ENCODE data around the gene ABHD6. TPM values are rescaled to one million over a fixed set of nuclear protein-coding genes. Genes with fewer than 3 reads are reported as not detected.

ABHD6 gene
- total RNA-seq, 4 donors from 2014 or later: 18.8 to 29.7 (median 19.5) TPM

DNA sequence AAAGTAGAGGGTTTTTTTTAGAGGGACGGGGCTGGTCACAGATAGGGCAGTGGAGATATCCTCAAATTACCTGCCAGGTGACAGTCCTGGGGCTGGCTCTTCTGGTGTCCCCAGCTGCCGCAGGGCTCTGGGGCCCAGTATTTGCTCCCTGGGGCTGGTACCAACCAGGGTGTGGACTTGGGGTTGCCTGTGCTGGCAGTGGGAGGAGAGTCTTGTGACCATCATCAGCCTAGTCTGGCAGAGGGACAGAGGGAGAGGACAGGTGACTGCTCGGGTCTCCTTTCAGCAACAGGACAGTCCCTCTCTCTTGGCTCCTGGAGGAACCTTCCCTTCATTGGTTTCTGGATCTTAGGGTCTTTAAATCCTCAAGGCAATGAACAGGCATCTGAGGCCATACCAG lies 60.6 kb downstream of the ABHD6 start:
- TF ChIP-seq EP300 (IDR thresholded peaks at IDR 0.05): no peak
- TF ChIP-seq, protein P1, sequence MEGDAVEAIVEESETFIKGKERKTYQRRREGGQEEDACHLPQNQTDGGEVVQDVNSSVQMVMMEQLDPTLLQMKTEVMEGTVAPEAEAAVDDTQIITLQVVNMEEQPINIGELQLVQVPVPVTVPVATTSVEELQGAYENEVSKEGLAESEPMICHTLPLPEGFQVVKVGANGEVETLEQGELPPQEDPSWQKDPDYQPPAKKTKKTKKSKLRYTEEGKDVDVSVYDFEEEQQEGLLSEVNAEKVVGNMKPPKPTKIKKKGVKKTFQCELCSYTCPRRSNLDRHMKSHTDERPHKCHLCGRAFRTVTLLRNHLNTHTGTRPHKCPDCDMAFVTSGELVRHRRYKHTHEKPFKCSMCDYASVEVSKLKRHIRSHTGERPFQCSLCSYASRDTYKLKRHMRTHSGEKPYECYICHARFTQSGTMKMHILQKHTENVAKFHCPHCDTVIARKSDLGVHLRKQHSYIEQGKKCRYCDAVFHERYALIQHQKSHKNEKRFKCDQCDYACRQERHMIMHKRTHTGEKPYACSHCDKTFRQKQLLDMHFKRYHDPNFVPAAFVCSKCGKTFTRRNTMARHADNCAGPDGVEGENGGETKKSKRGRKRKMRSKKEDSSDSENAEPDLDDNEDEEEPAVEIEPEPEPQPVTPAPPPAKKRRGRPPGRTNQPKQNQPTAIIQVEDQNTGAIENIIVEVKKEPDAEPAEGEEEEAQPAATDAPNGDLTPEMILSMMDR (IDR thresholded peaks at IDR 0.05): no peak
- TF ChIP-seq POLR2A (IDR thresholded peaks at IDR 0.05): no peak
- H3K9me3 ChIP-seq: no peaks in the 10 kb centered on the region
- no peak overlapping the region for H3K4me3 ChIP-seq
- WGBS, 2 donors: 60 to 71% methylated on average over 3 of the region's 3 CpGs
- no peaks in the 10 kb centered on the region for H3K4me1 ChIP-seq
- H3K27me3 ChIP-seq: no peaks in the 10 kb centered on the region
- H3K36me3 ChIP-seq: peaks cover 0 to 19% (median 0%) of the 10 kb centered on the region in 3 donors
- no peak for DNase-seq (ENCODE audit: low spot score in 2 of 2)
- no peak overlapping the region for H3K27ac ChIP-seq

DNA sequence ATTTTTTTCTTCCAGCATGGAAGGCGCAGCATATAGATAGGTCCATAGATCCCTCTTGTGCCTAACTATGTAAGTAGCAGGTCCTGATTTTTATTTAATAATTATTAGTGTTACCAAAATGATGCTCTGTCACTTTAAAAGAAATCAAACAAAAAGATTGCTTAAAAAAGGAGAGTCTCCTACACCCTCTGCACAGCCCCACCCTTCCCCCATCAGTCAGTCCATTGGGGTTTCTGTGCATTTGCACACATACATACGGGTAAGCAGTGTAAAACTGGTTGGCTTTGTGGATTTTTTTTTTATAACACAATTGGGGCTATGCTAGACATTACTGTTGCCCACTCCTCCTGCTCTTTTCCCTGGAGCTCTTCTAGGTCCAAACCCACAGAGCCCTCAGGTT lies 61.5 kb downstream of the ABHD6 start:
- 48 to 53% methylated on average over 2 of the region's 2 CpGs for WGBS, 2 donors
- Histone ChIP-seq H3K27me3 (no peaks in the 10 kb centered on the region), H3K27ac (no peak overlapping the region), H3K9me3 (no peaks in the 10 kb centered on the region), H3K36me3 (peaks cover 0 to 11% (median 0%) of the 10 kb centered on the region in 3 donors), H3K4me1 (no peaks in the 10 kb centered on the region), H3K4me3 (no peak overlapping the region)
- no peak for DNase-seq (ENCODE audit: low spot score in 2 of 2)
- TF ChIP-seq, protein P1 (IDR thresholded peaks at IDR 0.05): no peak
- TF ChIP-seq EP300 (IDR thresholded peaks at IDR 0.05) (no peak), POLR2A (IDR thresholded peaks at IDR 0.05) (no peak)

DNA sequence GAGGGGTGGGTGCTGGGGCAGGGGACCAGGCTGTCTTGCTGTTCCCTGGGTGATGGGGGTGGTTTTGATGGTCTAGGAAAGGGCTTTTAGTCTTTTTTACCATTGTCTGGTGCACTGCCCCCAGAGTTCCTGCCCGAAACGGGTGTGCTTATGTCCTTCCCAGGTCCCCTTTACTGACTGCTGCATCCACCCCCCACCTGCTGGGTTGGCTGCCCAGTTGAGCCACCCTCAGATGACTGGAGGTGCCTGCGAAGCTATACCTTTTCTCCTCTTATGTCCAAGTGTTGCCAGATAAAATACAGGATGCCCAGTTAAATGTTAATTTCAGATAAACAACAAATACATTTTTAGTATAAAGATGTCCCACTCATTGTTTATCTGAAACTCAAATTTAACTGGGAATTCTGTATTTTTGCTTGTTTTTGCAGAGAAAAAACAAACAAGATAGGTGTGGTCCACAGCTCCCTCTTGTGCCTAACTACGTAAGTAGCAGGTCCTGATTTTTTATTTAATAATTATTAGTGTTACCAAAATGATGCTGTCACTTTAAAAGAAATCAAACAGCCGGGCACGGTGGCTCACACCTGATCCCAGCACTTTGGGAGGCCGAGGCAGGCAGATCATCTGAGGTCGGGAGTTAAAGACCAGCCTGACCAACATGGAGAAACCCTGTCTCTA lies 62.4 kb downstream of the ABHD6 start:
- no peaks in the 10 kb centered on the region for H3K27me3 ChIP-seq
- 11 to 15% methylated on average over 8 of the region's 8 CpGs for WGBS, 2 donors

DNA sequence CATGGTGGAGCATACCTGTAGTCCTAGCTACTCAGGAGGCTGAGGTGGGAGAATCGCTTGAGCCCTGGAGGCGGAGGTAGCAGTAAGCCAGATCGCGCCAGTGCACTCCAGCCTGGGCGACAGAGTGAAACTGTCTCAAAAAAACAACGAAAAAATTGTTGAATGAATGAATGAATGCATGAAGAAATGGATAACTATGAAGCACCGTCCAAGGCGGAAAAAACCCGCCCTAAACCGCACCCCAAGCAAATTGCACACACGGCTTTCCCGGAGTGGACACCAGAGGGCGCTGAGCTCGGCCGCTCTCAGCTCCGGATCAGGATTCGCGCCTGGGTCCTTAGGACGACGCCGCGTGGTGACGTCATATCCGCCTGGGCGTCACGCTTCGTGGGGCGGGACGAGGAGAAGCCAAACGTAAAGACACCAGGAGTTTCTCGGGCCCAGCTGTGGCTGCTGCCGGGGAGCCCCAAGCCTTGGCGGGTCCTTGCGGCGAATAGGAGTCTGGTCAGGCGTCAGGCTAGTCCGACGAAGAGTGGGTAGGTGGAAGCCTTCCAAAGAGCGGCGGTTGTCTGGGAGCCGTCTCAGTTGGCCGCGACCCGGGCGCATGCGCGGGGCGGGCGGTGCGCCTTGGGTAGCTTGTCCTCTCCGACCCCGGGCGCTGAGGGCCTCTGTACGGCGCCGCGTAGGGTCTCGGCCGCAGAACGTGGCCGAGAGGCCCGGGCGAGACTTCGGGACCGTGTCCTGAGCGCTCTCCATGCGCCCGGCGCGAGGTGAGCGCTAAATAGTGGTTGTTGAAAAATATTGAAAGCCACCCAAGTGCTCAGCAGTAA lies 68.5 kb downstream of the ABHD6 start, which contains the start of the genes HTD2 and RPP14:
Gene HTD2 (plus strand): TSS at position 639 of the 830 bp plus-strand sequence. CDS start 11,094 bp downstream, outside the sequence.
Gene RPP14 (plus strand): TSS at position 364 of the 830 bp plus-strand sequence. CDS start 4,085 bp downstream, outside the sequence.
- Histone ChIP-seq H3K4me1 (peaks cover 0 to 38% (median 23%) of the 10 kb centered on the region in 4 donors), H3K4me3 (peak within 1 kb of the TSS; percentile 65 to 88 (median 82)), H3K27ac (peak within 1 kb of the TSS; percentile 92 to 98 (median 96)), H3K27me3 (no peaks in the 10 kb centered on the region), H3K9me3 (no peaks in the 10 kb centered on the region), H3K36me3 (peaks cover 0 to 17% (median 2%) of the 10 kb centered on the region in 3 donors)
- DNase-seq (ENCODE audit: low spot score in 2 of 2): peak; percentile 96 to 97
- TF ChIP-seq, protein P1 (IDR thresholded peaks at IDR 0.05): peak; percentile 93 to 100 (median 98)
- peak; percentile 84 to 92 for TF ChIP-seq EP300 (IDR thresholded peaks at IDR 0.05)
- peak; percentile 18 to 66 for TF ChIP-seq POLR2A (IDR thresholded peaks at IDR 0.05)
- 5% methylated on average over 71 of the region's 71 CpGs for WGBS, 2 donors

More for the DNA sequence above, 62.4 kb downstream of the ABHD6 start:
- no peaks in the 10 kb centered on the region for H3K4me1 ChIP-seq
- no peak overlapping the region for H3K27ac ChIP-seq
- no peaks in the 10 kb centered on the region for H3K9me3 ChIP-seq
- DNase-seq (ENCODE audit: low spot score in 2 of 2): peak in 1 of 2 donors; percentile 21
- TF ChIP-seq POLR2A (IDR thresholded peaks at IDR 0.05) (no peak), EP300 (IDR thresholded peaks at IDR 0.05) (no peak)
- TF ChIP-seq, protein P1 (IDR thresholded peaks at IDR 0.05): peak; percentile 24 to 73 (median 52)
- no peak overlapping the region for H3K4me3 ChIP-seq
- peaks cover 0 to 5% (median 0%) of the 10 kb centered on the region in 3 donors for H3K36me3 ChIP-seq

Data from tibial nerve (tissue), 4 donors.